H9 (cell line): Measurements from ENCODE around the gene PPFIBP2. TPM values are rescaled to one million over a fixed set of nuclear protein-coding genes. Genes with fewer than 3 reads are reported as not detected.

Experiments
- DNase-seq: peaks from one replicate; pipeline ENCODE4 v3.0.0-alpha.2; 2017
- H2AFZ ChIP-seq: one replicate; pipeline ENCODE4 v1.6.1; 2013; ENCODE audit warnings: mild to moderate bottlenecking, low read length, control low read depth, moderate library complexity
- H2AK5ac ChIP-seq: 2 replicates; pipeline ENCODE4 v1.6.1; 2013; ENCODE audit warnings: low read length, control low read depth, mixed read lengths; ENCODE audit not compliant: insufficient read length
- H2BK120ac ChIP-seq: one replicate; pipeline ENCODE4 v1.6.1; 2013; ENCODE audit warnings: low read depth, mild to moderate bottlenecking, low read length, control low read depth, inconsistent platforms; ENCODE audit not compliant: poor library complexity, severe bottlenecking
- H2BK12ac ChIP-seq: 2 replicates; pipeline ENCODE4 v1.6.1; 2013; ENCODE audit warnings: low read length, control low read depth, mixed read lengths, low read depth; ENCODE audit not compliant: insufficient read length
- H2BK15ac ChIP-seq: 2 replicates; pipeline ENCODE4 v1.6.1; 2013; ENCODE audit warnings: low read depth, low read length, control low read depth
- H2BK20ac ChIP-seq: one replicate; pipeline ENCODE4 v1.6.1; 2013; ENCODE audit warnings: low read depth, mild to moderate bottlenecking, low read length, control low read depth, inconsistent platforms; ENCODE audit not compliant: poor library complexity, severe bottlenecking
- H2BK5ac ChIP-seq: 2 replicates; pipeline ENCODE4 v1.6.1; 2013; ENCODE audit warnings: low read length, control low read depth, mixed read lengths; ENCODE audit not compliant: insufficient read length
- H3K14ac ChIP-seq: 2 replicates; pipeline ENCODE4 v1.6.1; 2013; ENCODE audit warnings: low read length, control low read depth; ENCODE audit not compliant: insufficient read depth
- H3K18ac ChIP-seq: 2 replicates; pipeline ENCODE4 v1.6.1; 2013; ENCODE audit warnings: low read depth, mild to moderate bottlenecking, mixed read lengths, low read length, control low read depth; ENCODE audit not compliant: insufficient read length
- H3K23ac ChIP-seq: 2 replicates; pipeline ENCODE4 v1.6.1; 2013; ENCODE audit warnings: low read length, control low read depth, mixed read lengths, low read depth; ENCODE audit not compliant: insufficient read length
- H3K23me2 ChIP-seq: 2 replicates; pipeline ENCODE4 v1.6.1; 2013; ENCODE audit warnings: low read depth, mild to moderate bottlenecking, mixed read lengths, low read length, control low read depth; ENCODE audit not compliant: insufficient read length, poor library complexity, severe bottlenecking
- H3K27ac ChIP-seq: 2 replicates; pipeline ENCODE4 v1.5.1; 2013; ENCODE audit warnings: low read length, control low read depth, mixed read lengths, low read depth; ENCODE audit not compliant: insufficient read length
- H3K27me3 ChIP-seq: 2 replicates; pipeline ENCODE4 v1.6.1; 2013; ENCODE audit warnings: low read length, control low read depth, inconsistent platforms; ENCODE audit not compliant: insufficient read depth
- H3K4ac ChIP-seq: 2 replicates; pipeline ENCODE4 v1.6.1; 2013; ENCODE audit warnings: low read depth, mild to moderate bottlenecking, control low read depth, inconsistent platforms, low read length, moderate library complexity
- H3K4me1 ChIP-seq: 2 replicates; pipeline ENCODE4 v1.6.1; 2013; ENCODE audit warnings: low read length, control low read depth, inconsistent platforms; ENCODE audit not compliant: insufficient read depth
- H3K4me2 ChIP-seq: 2 replicates; pipeline ENCODE4 v1.6.1; 2013; ENCODE audit warnings: low read length, control low read depth, mixed read lengths; ENCODE audit not compliant: insufficient read length, insufficient read depth
- H3K56ac ChIP-seq: 2 replicates; pipeline ENCODE4 v1.6.1; 2013; ENCODE audit warnings: low read depth, mild to moderate bottlenecking, mixed read lengths, low read length, control low read depth; ENCODE audit not compliant: insufficient read length
- H3K79me1 ChIP-seq: 2 replicates; pipeline ENCODE4 v1.6.1; 2013; ENCODE audit warnings: low read depth, mild to moderate bottlenecking, moderate library complexity, low read length, control low read depth, inconsistent platforms; ENCODE audit not compliant: insufficient read depth, poor library complexity, severe bottlenecking
- H3K79me2 ChIP-seq: 2 replicates; pipeline ENCODE4 v1.6.1; 2013; ENCODE audit warnings: low read length, control low read depth, inconsistent platforms; ENCODE audit not compliant: insufficient read depth
- H3K9ac ChIP-seq: 2 replicates; pipeline ENCODE4 v1.6.1; 2013; ENCODE audit warnings: low read length, control low read depth, mixed read lengths; ENCODE audit not compliant: insufficient read length; ENCODE audit errors: extremely low read depth
- H3K9me3 ChIP-seq: one replicate; pipeline ENCODE4 v1.6.1; 2013; ENCODE audit warnings: low read depth, low read length, inconsistent platforms; ENCODE audit not compliant: control insufficient read depth
- H3T11ph ChIP-seq: one replicate; pipeline ENCODE4 v1.6.1; 2013; ENCODE audit warnings: mild to moderate bottlenecking, low read length, control low read depth, inconsistent platforms
- H4K20me1 ChIP-seq: one replicate; pipeline ENCODE4 v1.6.1; 2013; ENCODE audit not compliant: control insufficient read depth, insufficient read length, insufficient read depth
- H4K5ac ChIP-seq: 2 replicates; pipeline ENCODE4 v1.6.1; 2013; ENCODE audit warnings: low read depth, mild to moderate bottlenecking, mixed read lengths, low read length, control low read depth; ENCODE audit not compliant: insufficient read length
- H4K8ac ChIP-seq: replicated peaks from 2 replicates; pipeline ENCODE4 v1.6.1; 2013; ENCODE audit warnings: low read length, control low read depth, mixed read lengths, low read depth; ENCODE audit not compliant: insufficient read length
- H4K91ac ChIP-seq: 2 replicates; pipeline ENCODE4 v1.6.1; 2013; ENCODE audit warnings: low read depth, mild to moderate bottlenecking, moderate library complexity, mixed read lengths, low read length, control low read depth; ENCODE audit not compliant: insufficient read length
- H3K27ac Mint-ChIP-seq, 3 experiments: 2 replicates in 2 of 3; 3 replicates in 1 of 3; pipeline ENCODE4 v1.8.0; 2020 to 2021; ENCODE audit warnings: mixed read lengths in 3 of 3, mild to moderate bottlenecking in 1 of 3, moderate library complexity in 1 of 3
- H3K27me3 Mint-ChIP-seq: 2 replicates; pipeline ENCODE4 v1.8.0; 2021; ENCODE audit warnings: low read depth, mild to moderate bottlenecking, moderate library complexity, mixed read lengths
- H3K36me3 Mint-ChIP-seq, 3 experiments: 2 replicates in 2 of 3; 3 replicates in 1 of 3; pipeline ENCODE4 v1.8.0; 2020 to 2021; ENCODE audit warnings: low read depth in 3 of 3, mixed read lengths in 3 of 3; ENCODE audit not compliant: insufficient read depth in 1 of 3
- H3K4me1 Mint-ChIP-seq, 2 experiments: 2 replicates each; pipeline ENCODE4 v1.8.0; 2020; ENCODE audit warnings: mixed read lengths in 2 of 2
- H3K4me3 Mint-ChIP-seq, 2 experiments: 2 replicates in 1 of 2; 3 replicates in 1 of 2; pipeline ENCODE4 v1.8.0; 2020 to 2021; ENCODE audit warnings: mild to moderate bottlenecking in 2 of 2, mixed read lengths in 2 of 2, moderate library complexity in 1 of 2
- H3K9me3 Mint-ChIP-seq, 2 experiments: 2 replicates in 1 of 2; 3 replicates in 1 of 2; pipeline ENCODE4 v1.8.0; 2020; ENCODE audit warnings: mild to moderate bottlenecking in 2 of 2, mixed read lengths in 2 of 2, moderate library complexity in 1 of 2
- CTCF ChIP-seq: fragments of 200-600 bp; sonication (generic); conservative IDR thresholded peaks from 3 replicates; pipeline ENCODE4 v1.8.0; 2021; ENCODE audit warnings: antibody characterized with exemption, mild to moderate bottlenecking
- WGBS: extraction: QIAGEN DNeasy Blood & Tissue Kit; methylation state at CpG from one replicate; pipeline ENCODE4 v1.1.7; 2013; ENCODE audit warnings: missing lambda C conversion rate, low lambda C conversion rate, mixed read lengths; ENCODE audit not compliant: insufficient read length; ENCODE audit errors: extremely low coverage; 5-methylcytosine and 5-hydroxymethylcytosine counted together
- total RNA-seq: library from RNA; stranded (reverse); gene quantifications from 2 replicates; pipeline ENCODE4 v1.2.1, GENCODE V29; 2021

The PPFIBP2 gene
- total RNA-seq, 1 experiment from 2014 or later: 8.3 TPM

DNA sequence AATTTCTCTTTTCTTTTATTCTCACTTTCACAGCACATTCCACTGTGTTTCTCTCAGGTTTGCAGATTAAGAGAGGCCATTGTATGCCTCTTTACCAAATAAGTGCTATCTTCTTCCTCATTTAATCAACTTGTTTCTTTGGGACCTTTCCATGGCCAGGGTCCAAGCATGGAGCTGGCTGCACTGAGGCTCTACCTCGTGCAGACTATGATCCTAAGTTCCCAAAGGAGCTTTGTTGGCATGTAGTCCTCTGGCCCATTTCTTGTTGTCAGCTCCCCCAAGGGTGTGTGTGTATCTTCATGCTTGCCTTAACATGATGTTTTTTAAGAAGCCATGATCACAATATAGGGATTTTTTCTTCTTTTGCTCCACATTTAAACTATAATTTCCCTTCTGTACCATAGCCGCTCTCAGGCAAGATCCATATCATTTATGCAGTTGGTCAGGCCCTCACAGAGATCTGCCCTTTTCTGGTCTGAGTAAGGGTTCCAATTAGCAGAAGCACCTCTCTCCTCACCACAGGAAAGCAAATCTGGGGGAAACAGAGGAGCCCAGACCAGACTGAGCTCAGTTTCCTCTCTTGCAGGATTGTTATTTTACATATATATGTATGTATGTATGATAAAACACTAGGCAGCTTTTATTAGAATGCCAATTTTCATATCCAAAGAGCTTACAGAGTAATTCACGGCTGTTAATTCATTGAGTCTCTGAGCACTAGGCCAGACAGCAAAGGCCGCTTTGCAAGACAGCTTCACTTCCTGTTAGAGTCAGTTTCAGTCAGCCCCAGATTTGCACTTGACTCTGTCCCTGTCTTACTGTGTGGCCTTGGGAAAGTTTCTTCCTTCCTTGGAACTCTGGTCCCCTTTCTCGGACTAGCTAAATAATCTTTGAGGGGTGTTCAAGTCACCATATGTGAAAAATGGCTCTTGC is 125.2 kb downstream of the PPFIBP2 start:
- Histone ChIP-seq H3K79me1 (no peaks in the 10 kb centered on the region), H3K23ac (no peak overlapping the region), H3K4me1 (no peaks in the 10 kb centered on the region), H3T11ph (no peak overlapping the region), H3K9me3 (no peaks in the 10 kb centered on the region), H3K18ac (no peak overlapping the region), H2AK5ac (no peak overlapping the region), H2BK20ac (no peak overlapping the region), H4K8ac (no peak overlapping the region), H3K9ac (no peak overlapping the region), H2BK15ac (no peak overlapping the region), H3K4ac (no peak overlapping the region), H3K56ac (no peak overlapping the region), H3K27ac (no peak overlapping the region), H4K91ac (no peak overlapping the region), H3K79me2 (no peaks in the 10 kb centered on the region), H2BK12ac (no peak overlapping the region), H3K27me3 (no peaks in the 10 kb centered on the region), H2AFZ (no peak overlapping the region), H3K4me2 (no peak overlapping the region), H3K23me2 (no peaks in the 10 kb centered on the region), H3K14ac (no peak overlapping the region), H4K5ac (no peak overlapping the region), H2BK120ac (no peak overlapping the region), H2BK5ac (no peak overlapping the region), H4K20me1 (no peaks in the 10 kb centered on the region)
- Mint-ChIP-seq H3K4me3 (no peak overlapping the region), H3K27me3 (no peaks in the 10 kb centered on the region), H3K36me3 (peaks cover 0 to 17% (median 10%) of the 10 kb centered on the region in 3 experiments; a peak in 5 of 7 replicates), H3K9me3 (no peaks in the 10 kb centered on the region), H3K27ac (peak overlapping the region in 1 of 3 experiments; percentile 41; a peak in 1 of 7 replicates), H3K4me1 (peaks cover 29 to 33% of the 10 kb centered on the region in 2 experiments)
- no peak for DNase-seq
- WGBS: no CpG with 5 or more reads among the region's 5 CpGs
- TF ChIP-seq CTCF: no peak
